Esophagus muscularis mucosa (tissue), 4 donors: ENCODE measurements around the gene POLR2E. TPM values are rescaled to one million over a fixed set of nuclear protein-coding genes. Genes with fewer than 3 reads are reported as not detected.

Experiments
- DNase-seq: peaks from one replicate; pipeline ENCODE4 v3.0.0-alpha.2; 2017; ENCODE audit errors: extremely low spot score
- H3K27ac ChIP-seq, 4 donors: fragments of 200-600 bp; sonication (generic); replicated peaks in 1 of 4; 1 replicate in 3 of 4; 2 replicates in 1 of 4; pipeline ENCODE4 v1.5.1; 2016 to 2019; ENCODE audit warnings: mild to moderate bottlenecking in 1 of 4
- H3K27me3 ChIP-seq, 4 donors: fragments of 200-600 bp; sonication (generic); one replicate each; pipeline versions ENCODE4 v1.5.1 to v1.6.0; 2016 to 2019
- H3K36me3 ChIP-seq, 4 donors: fragments of 200-600 bp; sonication (generic); one replicate each; pipeline ENCODE4 v1.5.1; 2016 to 2019
- H3K4me1 ChIP-seq, 4 donors: fragments of 200-600 bp; sonication (generic); one replicate each; pipeline ENCODE4 v1.5.1; 2016 to 2019
- H3K4me3 ChIP-seq, 4 donors: fragments of 200-600 bp; sonication (generic); 1 replicate in 2 of 4; 2 replicates in 2 of 4; pipeline ENCODE4 v1.5.1; 2016 to 2019; ENCODE audit warnings: mild to moderate bottlenecking in 4 of 4, moderate library complexity in 1 of 4
- H3K9me3 ChIP-seq, 4 donors: fragments of 200-600 bp; sonication (generic); 1 replicate in 3 of 4; 2 replicates in 1 of 4; pipeline ENCODE4 v1.5.1; 2016 to 2019
- CTCF ChIP-seq, 3 experiments: fragments of 200-600 bp in 2 of 3; fragments of 450-650 bp in 1 of 3; sonication (generic) in 2 of 3; IDR thresholded peaks; one replicate each; pipeline ENCODE4 v1.5.1; 2017 to 2019; ENCODE audit warnings: antibody characterized with exemption in 3 of 3, mild to moderate bottlenecking in 2 of 3, moderate library complexity in 1 of 3
- EP300 ChIP-seq: sonication (generic); formaldehyde crosslinking; IDR thresholded peaks from one replicate; pipeline ENCODE4 v1.6.1; 2017; ENCODE audit warnings: antibody characterized with exemption
- POLR2A ChIP-seq: fragments of 450-650 bp; IDR thresholded peaks from one replicate; pipeline ENCODE4 v1.6.1; 2017; ENCODE audit warnings: antibody characterized with exemption, moderate library complexity, mild to moderate bottlenecking, low read depth
- POLR2AphosphoS5 ChIP-seq, 2 donors: sonication (generic); formaldehyde crosslinking; IDR thresholded peaks; one replicate each; pipeline ENCODE4 v1.6.1; 2017; ENCODE audit warnings: antibody characterized with exemption in 2 of 2
- WGBS: methylation state at CpG from one replicate; pipeline ENCODE4 v1.1.5; 2018; 5-methylcytosine and 5-hydroxymethylcytosine counted together
- intact Hi-C: fragments of 100-400 bp; cut with DNase I; formaldehyde crosslinking; loops from one replicate; pipeline ENCODE4 v1.15.1; 2023
- total RNA-seq, 4 donors: library from RNA; depleted of rRNA; stranded (reverse); fragments of >200 nt; gene quantifications; one replicate each; pipeline versions ENCODE4 v1.1.0 to v1.2.1, GENCODE V29; 2016

POLR2E gene
- total RNA-seq, 4 donors from 2014 or later, result 96.8 to 198 (median 135) TPM

GRCh38 chr19:1082165-1082927 lies 12.8 kb downstream of the POLR2E start:
- intact Hi-C loops, result no loop called here
- Histone ChIP-seq H3K9me3 (no peaks in the 10 kb centered on the region), H3K36me3 (peaks cover 0 to 17% (median 12%) of the 10 kb centered on the region in 4 donors), H3K27me3 (peaks cover 0 to 33% (median 0%) of the 10 kb centered on the region in 4 donors), H3K27ac (no peak overlapping the region), H3K4me1 (peaks cover 5 to 22% (median 20%) of the 10 kb centered on the region in 4 donors), H3K4me3 (peak overlapping the region in 3 of 4 donors; percentile 2 to 22 (median 17))
- WGBS, result 38% methylated on average over 30 of the region's 51 CpGs
- DNase-seq, result no peak
- TF ChIP-seq POLR2A (no peak), POLR2AphosphoS5 (IDR thresholded peaks at IDR 0.05) (no peak), EP300 (no peak), CTCF (IDR thresholded peaks at IDR 0.05) (no peak)

GRCh38 chr19:1081301-1082164 lies 13.6 kb downstream of the POLR2E start:
- H3K4me1 ChIP-seq, result peaks cover 5 to 19% (median 17%) of the 10 kb centered on the region in 4 donors
- intact Hi-C loops, result no loop called here
- peaks cover 0 to 33% (median 0%) of the 10 kb centered on the region in 4 donors for H3K27me3 ChIP-seq
- DNase-seq, result no peak
- WGBS, result 70% methylated on average over 36 of the region's 58 CpGs
- H3K27ac ChIP-seq, result no peak overlapping the region
- H3K4me3 ChIP-seq, result peak overlapping the region in 1 of 4 donors; percentile 22
- H3K36me3 ChIP-seq, result peaks cover 0 to 9% (median 7%) of the 10 kb centered on the region in 4 donors
- TF ChIP-seq CTCF (IDR thresholded peaks at IDR 0.05) (no peak), POLR2A (no peak), POLR2AphosphoS5 (IDR thresholded peaks at IDR 0.05) (no peak), EP300 (no peak)
- H3K9me3 ChIP-seq, result no peaks in the 10 kb centered on the region

- Histone ChIP-seq H3K27me3 (peaks cover 0 to 33% (median 0%) of the 10 kb centered on the region in 4 donors), H3K4me1 (peaks cover 5 to 19% (median 17%) of the 10 kb centered on the region in 4 donors), H3K27ac (no peak overlapping the region), H3K9me3 (no peaks in the 10 kb centered on the region), H3K4me3 (no peak overlapping the region), H3K36me3 (peaks cover 0 to 1% (median 0%) of the 10 kb centered on the region in 4 donors)
- no peak for TF ChIP-seq EP300
- intact Hi-C loops, result no loop called here
- no peak for DNase-seq
- WGBS, result 94% methylated on average over 29 of the region's 50 CpGs
Measured at GRCh38 chr19:1080360-1081161, 14.6 kb downstream of the POLR2E start.

GRCh38 chr19:1079566-1080111 lies 15.5 kb downstream of the POLR2E start:
- H3K36me3 ChIP-seq, result no peaks in the 10 kb centered on the region
- intact Hi-C loops, result no loop called here
- 89% methylated on average over 26 of the region's 45 CpGs for WGBS
- no peak overlapping the region for H3K4me3 ChIP-seq
- DNase-seq, result no peak
- peaks cover 0 to 33% (median 0%) of the 10 kb centered on the region in 4 donors for H3K27me3 ChIP-seq
- no peaks in the 10 kb centered on the region for H3K9me3 ChIP-seq
- TF ChIP-seq EP300 (no peak), POLR2A (no peak), CTCF (IDR thresholded peaks at IDR 0.05) (no peak), POLR2AphosphoS5 (IDR thresholded peaks at IDR 0.05) (no peak)
- no peak overlapping the region for H3K27ac ChIP-seq
- H3K4me1 ChIP-seq, result peaks cover 9 to 19% (median 17%) of the 10 kb centered on the region in 4 donors
